HG03097 (cell line): ENCODE measurements around the gene TPM4.
A peak's percentile ranks its signal among the peaks of the same experiment; 100 is the strongest.

ENCODE experiments used
- ATAC-seq: cut with Tn5 transposase; IDR thresholded peaks from one replicate; pipeline ENCODE4 v1.9.1; 2021; ENCODE audit not compliant: unreplicated experiment, low FRiP score

The TPM4 gene

DNA sequence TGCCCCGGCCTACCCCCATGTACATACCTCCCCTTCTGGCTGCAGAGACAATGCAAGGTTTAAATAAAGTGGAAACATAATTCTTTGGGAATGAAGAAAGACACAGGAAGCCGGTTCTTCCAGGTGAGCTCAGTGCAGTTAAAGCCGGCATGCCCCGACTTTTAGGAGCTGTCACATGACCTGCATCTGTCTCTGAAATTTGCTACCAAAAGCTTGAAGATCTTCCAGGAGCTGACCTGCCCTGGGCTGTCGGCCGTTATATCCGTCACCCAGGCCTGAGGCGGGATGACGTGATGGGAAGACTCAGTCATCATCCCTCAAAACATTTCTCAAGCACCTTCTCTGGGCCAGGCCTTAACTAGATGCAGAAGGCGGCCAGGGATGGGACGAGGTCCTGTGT is 45.7 kb downstream of the TPM4 start:
- no peak for ATAC-seq

DNA sequence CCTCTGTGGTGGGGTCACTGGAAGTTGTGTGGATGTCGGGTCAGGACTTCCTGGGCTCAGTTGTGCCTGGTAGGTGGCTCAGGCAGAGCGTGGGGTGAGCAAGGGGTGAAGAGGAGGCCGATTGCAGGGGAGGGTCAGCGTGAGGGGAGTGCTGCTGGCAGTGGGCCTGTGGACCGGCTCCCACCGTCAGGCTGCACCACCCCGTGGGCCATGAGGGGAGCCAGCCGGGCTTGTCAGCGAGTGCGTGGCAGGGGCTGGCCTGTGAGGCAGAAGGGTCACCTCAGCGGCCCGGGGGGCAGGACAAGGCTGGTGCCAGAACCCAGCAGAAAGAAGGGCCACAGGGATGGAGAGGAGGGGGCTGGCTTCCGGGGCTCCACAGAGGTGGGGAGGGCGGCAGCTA is 48.7 kb downstream of the TPM4 start:
- no peak for ATAC-seq

DNA sequence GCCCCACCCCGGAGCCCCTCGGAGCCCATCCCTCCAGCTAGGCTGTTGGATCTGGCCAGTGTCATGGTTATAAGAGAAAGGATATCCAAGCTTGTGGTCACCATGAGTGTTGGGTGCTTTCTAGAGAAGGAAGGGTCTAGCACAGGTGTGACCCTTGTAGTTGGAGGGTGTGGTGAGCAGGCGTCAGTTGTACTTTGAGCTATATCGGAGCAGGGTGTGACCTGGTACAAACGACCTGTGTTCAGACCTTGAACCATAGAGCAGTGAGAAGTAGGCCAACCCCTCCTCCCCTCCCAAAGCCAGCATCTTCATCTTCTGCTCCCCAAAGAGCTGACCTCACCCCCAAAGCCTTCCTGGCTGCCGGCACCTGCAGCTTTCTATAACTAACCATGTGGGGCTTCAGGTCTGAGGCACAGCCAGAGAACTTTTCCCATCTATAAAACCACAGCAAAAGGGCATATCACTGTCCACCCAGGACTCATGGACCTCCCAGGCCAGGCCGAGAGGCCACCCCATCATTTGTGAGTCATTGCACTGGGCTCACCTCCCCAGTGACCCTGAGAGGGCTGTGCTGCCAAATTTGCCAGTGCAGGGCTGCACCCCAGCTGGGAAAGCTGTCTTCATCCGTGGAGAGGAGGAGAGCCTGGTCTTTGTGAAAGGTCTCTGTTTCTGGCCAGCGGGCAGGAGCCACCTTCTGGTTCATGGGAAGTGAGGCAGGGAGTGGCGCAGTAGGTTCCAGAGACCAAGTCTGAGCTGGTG is 49.6 kb downstream of the TPM4 start:
- ATAC-seq: no peak

GRCh38 chr19:16127080-16127479 is 50.8 kb downstream of the TPM4 start:
- ATAC-seq: no peak

- ATAC-seq: no peak
Observed at GRCh38 chr19:16127776-16128371, 51.6 kb downstream of the TPM4 start.

GRCh38 chr19:16131648-16132047 is 55.4 kb downstream of the TPM4 start:
- ATAC-seq: no peak

- no peak for ATAC-seq
Observed at GRCh38 chr19:16133818-16134217, 57.5 kb downstream of the TPM4 start.

DNA sequence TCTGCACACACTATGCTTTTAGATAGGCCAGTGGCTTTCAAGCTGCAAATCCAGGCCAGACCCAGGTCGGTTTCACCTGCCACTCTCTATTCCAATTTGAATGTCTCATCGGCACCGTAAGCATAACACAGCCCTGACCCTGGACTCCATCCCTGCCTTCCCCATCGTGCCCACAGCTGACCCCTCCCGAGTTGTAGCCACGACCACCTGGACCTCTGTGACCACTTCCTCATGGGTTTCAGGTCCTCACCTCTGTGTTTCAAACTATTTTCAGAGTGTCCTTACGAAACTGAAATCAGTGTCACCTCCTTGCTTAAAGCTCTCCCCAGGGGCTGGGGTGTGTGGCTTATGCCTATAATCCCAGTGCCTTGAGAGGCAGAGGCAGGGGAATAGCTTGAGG is 58.2 kb downstream of the TPM4 start:
- no peak for ATAC-seq

DNA sequence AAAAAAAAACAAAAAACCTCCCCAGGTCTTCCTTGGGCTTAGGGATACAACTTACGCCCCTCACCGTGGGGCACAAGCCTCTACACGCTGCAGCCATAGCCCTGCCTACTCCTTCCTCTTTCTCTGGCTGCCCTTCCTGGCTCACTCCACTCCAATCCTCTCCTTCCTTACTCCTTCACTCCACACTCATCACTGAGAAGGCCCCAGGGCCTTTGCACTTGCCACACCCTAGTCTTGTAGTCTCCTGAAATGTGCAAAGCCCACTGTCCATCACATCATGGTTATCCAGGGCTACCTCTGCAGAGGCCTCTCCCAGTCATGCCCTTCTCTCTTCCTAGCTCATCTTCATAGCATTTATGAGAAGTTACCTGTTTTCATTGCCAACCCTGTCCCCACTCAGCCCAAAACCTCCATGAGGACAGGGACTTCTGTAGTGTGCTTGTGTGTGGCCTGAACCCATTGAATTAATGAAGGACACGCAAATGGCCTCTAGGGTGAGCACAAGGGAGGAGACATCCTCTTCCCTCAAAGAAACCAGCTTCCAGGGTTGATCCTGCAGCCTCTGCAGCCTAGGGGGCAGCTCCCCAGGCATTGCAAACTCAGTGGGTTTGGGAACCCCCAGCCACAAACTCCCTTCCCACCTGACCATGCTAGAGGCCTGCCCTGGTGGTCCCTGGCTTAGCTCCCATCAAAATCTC is 59.3 kb downstream of the TPM4 start:
- no peak for ATAC-seq

GRCh38 chr19:16136185-16136999 is 60.1 kb downstream of the TPM4 start:
- no peak for ATAC-seq

- no peak for ATAC-seq
Observed at GRCh38 chr19:16139752-16140151, 63.5 kb downstream of the TPM4 start.

DNA sequence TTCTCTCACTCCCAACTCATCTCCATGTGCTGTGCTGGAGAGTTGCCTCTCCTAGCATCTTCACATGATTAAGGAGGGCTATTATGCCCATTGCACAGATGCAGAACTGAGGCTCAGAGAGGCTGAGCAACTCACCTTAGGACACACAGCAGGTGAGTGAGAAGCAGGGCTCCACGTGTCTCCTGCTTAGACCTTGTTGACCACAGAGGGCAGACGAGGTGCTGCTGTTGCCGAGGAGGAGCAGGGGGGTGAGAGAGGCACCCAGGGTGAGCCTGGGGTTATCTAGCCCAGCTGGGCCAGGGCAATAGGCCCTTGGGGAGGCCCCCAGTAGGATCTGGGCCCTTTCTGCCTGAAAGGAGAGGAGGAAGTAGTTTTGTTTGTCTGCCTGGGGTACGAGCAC is 64.7 kb downstream of the TPM4 start:
- no peak for ATAC-seq

- ATAC-seq: no peak
Observed at GRCh38 chr19:16142032-16142580, 65.8 kb downstream of the TPM4 start.

- peak; percentile 57 for ATAC-seq
Observed at GRCh38 chr19:16143399-16144215, 67.3 kb downstream of the TPM4 start, which contains the start of gene HSH2D. TSS of gene HSH2D (plus strand) at chr19:16143685. CDS start at chr19:16148751, 5,066 bp downstream.

- no peak for ATAC-seq
Observed at GRCh38 chr19:16144216-16144581, 67.9 kb downstream of the TPM4 start.

- no peak for ATAC-seq
Observed at GRCh38 chr19:16146112-16146511, 69.8 kb downstream of the TPM4 start.

- ATAC-seq: no peak
Observed at GRCh38 chr19:16148443-16149229, 72.3 kb downstream of the TPM4 start.
